ENCODE measurements around the gene SYNDIG1.
A peak's percentile ranks its signal among the peaks of the same experiment; 100 is the strongest.

Gene SYNDIG1

DNA sequence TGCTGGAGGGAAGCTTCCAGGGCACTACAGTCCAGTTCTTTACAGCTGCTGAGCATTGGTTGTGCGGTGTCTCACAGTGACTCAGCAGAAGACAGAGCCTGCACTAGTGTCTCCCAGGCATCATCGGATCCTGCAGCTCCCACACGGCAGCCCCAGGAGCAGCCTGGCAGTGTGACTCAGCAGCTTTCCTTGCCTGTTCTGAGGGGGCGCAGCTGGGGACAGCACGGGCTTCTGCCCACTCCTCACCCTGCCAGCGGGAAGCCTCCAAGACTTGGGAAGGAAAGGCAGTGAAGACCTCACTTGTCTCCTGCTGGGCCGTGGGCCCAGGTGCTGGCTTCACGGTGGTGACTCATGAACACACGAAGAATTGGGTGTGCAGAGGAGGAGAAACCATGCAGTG, 165.4 kb downstream of the SYNDIG1 start:
- peak; percentile 37 for DNase-seq (ENCODE audit: low read depth)

DNA sequence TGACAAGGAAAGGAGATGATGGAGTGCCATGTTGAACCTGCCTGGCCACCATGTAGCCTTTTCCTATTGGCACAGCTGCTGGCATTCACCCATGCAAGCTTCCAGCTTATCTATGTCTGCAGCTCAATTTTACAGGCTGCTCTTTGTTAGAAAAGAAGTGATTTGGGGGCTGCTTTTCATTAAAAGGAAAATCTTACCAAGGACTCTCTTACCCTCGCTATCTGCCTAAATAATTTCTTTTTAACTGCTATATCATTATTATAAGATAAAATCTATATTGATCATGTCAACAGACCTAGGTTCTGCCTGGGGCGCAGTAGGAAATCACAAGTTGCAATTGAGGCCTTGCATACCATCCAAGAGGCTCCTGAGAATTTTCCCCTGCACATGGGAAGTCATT, 167.2 kb downstream of the SYNDIG1 start:
- no peak for DNase-seq (ENCODE audit: low read depth)

DNA sequence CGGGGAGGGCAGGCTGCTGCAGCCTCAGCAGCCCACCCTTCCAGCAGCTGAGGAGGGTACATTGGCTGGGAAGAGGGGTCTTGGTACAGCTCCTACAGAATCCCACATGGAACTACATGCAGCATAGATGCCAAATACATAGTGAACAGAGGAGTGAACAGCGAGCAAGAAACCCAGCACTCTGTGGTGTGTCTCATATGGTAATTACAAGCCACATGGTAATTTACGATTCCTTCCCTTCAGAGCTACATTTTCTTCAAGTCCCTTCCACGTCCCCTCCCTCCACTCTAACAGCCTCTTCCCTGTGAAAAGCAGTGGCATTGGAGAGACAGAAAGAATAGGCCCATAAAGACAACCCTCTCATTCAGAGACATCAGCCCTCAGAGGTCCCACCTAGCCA, 167.7 kb downstream of the SYNDIG1 start:
- no peak for DNase-seq (ENCODE audit: low read depth)

DNA sequence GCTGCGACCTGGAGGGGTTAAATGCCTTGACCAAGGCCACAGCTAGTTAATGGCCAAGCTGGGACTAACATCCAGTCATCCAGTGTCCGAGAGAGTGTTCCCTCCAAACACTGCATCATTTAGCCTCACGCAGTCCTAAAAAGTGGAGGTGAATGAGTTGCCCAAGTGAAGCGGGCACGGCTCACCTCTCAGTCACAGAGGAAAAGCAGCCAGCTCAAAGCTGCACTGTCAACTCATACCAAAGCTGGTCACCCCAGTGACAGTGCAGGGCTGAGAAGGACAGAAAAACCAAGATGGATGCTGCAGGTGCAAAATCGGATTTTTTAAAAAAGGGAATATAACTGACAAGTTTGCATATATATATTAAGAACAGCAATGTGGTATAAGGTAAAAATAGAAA, 168.5 kb downstream of the SYNDIG1 start:
- DNase-seq (ENCODE audit: low read depth), result no peak

DNA sequence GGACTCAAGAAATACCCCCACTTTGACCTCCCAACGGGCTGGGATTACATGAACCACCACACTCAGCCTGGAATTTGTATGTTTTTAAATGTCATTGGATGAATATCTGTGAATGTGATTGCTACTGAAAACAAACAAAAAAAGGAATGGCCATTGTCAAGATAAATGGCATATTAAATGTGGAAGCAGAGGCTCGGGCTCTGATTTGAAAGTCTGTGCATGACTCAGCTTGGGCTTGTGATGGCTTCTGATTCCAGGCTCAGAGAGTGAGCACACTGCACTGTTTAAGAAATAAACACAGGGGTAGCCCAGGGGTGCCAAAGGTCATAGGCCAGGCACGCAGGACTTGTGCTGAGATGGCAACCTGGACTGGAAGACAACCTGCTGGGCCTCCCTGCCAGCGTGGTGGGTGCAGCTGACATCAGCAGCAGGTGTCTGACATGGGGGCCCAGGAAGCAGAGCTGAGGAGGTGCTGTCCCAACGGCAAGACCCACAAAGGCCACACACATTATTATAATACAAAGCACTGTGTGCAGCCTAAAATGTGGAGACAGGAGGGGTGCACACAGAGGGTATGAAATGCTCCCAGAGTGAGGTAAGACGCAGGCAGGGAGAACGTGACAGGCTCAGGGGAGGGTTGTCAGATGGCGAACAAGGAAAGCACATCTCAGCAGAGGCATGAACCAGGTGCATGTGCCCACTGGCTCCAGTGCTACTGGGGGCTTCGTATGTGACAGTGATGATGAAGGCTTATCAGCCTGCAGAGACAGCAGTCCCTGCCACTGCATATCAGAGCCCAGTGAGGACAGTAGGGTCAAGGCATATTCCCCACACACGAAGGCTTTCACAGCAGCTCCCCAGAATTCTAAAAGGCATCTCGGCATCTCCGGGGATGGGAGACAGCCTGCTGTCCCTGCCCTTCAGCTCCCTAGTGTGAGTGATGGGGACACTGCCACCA, 169.4 kb downstream of the SYNDIG1 start:
- DNase-seq (ENCODE audit: low read depth), result no peak

DNA sequence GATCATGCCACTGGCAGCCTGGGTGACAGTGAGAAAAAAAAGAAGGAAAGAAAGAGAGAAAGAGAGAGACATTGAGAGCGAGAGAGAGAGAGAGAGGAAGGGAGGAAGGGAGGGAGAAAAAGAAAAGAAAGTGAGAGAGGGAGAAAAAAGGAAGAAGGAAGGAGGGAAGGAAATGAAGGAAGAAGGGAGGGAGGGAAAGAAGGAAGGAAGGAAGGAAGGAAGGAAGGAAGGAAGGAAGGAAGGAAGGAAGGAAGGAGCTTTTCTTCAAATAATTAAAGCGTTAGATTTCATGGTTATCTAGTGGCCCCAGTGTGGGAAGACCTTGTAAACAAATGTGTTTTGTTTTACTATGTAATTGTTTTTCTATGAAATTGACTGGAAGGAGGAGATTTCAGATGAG, 170.8 kb downstream of the SYNDIG1 start:
- no peak for DNase-seq (ENCODE audit: low read depth)

DNA sequence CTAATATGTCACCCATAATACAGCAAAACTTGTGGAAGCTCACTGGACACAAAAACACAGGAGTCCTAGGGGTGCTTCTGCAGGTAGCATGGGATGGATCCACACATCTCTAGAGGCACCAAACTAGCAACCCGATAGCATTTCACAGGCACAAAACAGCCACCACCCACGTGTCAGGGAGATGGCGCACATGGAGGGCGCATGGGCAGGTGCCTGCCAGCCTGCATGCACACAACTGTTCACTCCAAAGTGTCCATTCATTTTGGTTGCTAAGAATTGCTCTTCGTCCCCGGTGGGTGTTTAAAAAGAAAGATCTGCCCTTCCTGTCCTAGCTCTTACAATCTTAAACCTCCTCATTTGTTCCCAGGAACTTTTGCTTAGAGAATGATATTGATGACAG, 171.3 kb downstream of the SYNDIG1 start:
- DNase-seq (ENCODE audit: low read depth), result no peak

DNA sequence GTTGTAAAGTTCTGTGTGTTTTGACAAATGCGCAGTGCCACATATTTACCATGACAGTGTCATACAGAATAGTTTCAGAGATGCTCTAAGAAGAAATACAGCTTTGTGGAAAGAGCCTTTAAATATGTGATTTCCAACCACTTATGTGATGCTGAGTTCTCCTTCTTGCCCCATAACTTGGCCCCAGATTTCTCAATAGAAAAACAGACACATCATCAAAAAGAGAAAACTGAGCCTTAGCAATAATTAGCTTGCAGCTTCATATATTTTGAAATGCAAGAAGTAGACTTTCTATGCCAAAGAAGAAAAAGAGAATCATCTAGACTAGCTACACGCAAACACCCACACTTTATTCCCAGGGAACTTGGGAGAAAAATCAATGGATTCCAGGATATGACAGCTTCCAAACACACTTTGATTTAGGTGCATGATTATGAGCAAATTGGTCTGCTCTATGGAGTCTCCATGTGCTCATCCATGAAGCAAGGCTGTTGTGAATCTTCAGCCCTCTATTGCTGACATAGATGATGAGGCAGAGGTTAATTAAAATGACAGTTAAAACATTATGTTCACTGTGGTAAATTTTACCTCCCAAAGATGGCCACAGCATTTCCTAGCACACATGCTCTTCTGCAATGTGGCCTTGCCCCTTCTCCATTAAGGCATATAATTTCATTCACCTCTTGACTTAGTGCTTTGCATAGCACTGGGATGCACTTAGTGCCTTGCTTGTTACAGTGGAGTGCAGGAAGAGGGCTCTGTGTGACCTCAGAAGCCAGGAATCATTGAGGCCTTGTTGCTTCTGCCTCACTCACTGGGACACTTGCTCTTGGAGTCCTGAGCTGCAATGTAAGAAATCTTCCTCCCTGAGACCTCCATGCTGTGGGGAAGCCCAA, 174.6 kb downstream of the SYNDIG1 start:
- DNase-seq (ENCODE audit: low read depth), result no peak

DNA sequence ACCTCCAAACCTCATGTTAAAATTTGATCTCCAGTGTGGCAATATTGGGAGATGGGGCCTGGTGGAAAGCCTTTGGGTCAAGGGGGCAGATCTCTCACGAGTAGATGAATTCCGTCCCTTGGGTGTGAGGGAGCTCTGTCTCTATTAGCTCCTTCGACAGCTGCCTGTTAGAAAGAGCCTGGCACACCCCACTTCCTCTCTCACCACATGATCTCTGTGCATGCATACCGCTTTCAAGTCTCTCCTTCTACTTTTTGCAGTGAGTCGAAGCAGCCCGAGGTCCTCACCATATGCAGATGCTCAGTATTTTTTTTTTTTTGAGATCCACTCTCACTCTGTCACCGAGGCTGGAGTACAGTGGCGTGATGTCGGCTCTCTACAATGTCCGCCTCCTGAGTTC, 176.9 kb downstream of the SYNDIG1 start:
- DNase-seq (ENCODE audit: low read depth), result no peak

DNA sequence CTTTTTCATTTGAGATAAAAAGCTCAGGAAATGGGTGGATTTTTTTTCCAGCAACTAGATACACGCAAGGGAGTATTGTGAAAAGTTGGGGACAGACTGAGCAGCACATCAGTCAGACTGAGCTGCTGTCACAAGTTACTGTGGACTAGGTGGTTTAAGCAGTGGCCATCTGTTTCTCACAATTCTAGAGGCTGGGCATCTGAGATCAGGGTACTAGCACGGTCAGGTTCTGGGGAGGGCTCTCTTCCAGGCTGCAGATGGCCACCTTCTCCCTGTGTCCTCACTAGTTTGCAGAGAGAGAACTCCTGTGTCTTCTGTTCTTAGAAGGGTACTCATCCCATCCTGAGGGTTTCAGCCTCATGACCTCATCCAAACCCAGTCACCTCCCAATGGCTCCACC, 178.3 kb downstream of the SYNDIG1 start:
- no peak for DNase-seq (ENCODE audit: low read depth)

DNA sequence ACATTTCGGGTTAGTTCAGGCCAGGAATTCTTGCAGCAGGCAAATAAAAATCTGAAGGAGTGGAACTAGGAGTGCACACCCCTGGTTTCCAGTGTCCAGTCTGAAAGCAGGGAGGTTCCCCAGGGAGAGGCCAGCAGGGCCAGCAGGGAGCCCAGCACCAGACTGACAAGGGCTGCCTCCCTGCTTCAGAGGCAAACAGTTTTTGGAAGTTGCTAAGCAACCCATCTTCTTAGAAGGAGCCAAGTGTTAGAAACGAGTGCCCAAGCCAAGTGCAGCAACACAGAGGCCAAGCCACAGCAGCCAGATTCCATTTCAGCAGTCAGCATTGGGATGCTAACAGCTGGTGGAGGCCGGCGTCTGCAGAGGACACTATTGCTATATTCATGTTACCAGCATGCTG, 179.1 kb downstream of the SYNDIG1 start:
- DNase-seq (ENCODE audit: low read depth), result peak; percentile 24

DNA sequence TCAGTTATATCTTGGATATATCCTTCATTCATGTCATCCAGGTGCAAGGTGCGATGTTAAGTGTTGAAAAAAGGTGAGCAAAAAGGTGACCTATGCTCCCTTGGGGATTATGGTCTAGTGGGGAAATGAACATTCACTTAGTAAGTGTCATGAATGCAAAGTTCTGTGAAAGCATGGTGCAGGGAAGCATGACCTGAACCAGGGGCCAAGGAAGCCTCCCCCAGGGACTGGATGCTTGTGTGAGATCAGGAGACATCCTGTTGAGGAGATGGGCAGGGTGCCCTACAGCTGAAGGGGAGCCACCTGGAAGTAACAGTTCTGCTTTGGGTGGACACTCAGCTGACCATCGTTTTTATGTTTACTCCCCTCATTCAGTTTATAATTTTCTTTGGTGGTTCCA, 179.5 kb downstream of the SYNDIG1 start:
- DNase-seq (ENCODE audit: low read depth), result no peak

DNA sequence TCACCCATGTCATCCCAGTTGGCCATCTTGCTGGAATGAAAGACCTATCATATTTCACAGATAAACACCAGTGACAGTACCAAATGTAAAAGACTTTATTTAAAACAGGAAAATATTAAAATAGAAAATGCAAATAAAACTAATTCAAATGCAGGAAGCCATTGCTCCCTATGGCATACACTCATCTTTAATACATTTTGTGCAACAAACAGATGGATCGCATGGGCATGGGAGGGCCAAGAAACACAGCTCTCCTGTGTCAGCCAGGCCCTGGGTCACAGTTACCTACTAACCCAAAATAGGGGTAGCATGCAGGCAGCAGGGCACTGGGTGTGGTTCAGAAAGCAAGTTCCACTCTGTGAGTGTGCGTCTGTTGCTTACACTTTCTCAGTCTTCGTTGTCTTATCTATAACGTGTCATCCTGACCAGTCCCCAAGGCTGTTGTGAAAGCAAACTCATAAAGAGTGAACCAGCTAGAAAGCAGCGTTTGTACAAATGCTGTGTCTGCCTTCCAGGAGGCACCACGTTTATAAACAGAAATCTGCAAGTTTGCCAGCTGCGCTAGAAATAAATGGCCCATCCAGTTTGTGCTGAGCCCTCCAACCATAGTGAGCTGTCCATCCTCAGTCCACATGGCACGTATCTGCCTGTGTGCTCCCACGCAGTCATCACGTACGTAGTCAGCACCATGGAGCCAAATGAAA, 180.5 kb downstream of the SYNDIG1 start:
- no peak for DNase-seq (ENCODE audit: low read depth)

DNA sequence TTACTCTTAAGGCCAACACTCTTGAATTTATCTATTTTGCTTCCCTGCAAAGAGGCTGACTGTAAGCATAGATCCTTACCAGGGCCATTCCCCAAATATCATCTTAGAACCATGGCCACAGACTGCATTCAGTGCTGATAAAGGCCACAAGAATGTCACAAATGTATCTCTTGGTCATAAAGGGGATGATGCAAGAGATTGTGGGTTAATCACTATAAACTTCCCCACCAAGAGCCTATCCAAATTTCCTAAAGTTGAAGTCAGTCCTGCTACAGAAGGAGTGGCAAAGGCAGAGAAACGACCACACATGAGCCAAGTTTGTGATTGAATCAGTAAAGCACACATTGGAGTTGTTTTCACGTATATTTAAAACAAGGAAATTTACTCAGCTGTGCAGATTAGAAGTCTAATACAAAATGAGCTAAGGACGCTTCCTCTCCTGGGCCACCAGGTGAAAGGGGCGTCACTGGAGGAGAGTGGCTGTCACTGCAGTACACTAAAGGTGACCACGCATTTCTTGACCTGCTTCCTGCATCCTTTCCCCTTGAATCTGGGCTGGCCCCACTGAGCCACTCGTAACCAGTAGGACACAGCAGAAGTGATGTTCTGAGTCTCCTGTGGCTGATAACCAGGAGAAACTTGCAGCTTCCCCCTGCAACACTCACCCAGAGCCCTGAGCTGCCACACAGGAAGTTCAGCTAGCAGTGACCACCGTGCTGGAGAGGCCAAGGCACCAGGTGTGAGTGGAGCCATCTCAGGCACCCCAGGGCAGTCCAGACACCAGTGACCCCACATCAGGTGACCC, 181.9 kb downstream of the SYNDIG1 start:
- DNase-seq (ENCODE audit: low read depth), result peak; percentile 22

DNA sequence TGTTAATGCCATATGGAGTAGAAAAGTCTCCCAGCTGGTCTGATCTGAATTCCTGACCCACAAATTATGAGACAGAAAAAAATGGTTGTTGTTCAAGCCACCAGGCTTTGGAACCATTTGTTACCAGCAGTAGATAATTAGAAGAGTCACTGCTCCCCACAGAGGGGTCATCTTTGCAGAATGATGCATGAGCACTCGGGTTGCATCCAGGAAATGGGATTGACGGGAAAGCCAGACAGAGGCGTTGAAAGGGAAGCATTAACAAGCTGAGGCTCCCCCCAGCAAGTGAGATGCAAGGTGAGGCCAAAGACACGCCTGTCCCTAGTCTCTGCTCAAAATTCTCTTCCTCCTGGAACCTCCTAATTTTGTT, 182.5 kb downstream of the SYNDIG1 start:
- no peak for DNase-seq (ENCODE audit: low read depth)

DNA sequence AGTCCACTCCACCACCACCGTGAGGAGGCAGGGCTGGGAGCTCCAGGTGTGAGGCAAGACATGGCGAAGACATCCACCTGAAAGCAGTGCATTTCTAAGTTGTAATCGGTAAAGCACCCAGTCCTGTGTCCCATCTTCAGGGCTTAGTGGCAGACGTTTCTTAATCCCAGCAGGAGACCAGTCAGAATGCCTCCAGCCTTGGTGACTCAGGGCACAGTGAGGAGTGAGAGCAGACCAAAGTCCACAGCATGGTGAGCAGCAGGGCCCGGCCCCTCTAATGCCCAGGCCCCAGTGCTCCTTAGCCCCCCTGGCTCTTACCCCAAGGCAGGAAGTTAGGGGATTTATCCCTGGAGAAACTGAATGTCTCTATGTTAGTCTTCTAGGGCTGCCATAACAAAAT, 183.9 kb downstream of the SYNDIG1 start:
- no peak for DNase-seq (ENCODE audit: low read depth)

DNA sequence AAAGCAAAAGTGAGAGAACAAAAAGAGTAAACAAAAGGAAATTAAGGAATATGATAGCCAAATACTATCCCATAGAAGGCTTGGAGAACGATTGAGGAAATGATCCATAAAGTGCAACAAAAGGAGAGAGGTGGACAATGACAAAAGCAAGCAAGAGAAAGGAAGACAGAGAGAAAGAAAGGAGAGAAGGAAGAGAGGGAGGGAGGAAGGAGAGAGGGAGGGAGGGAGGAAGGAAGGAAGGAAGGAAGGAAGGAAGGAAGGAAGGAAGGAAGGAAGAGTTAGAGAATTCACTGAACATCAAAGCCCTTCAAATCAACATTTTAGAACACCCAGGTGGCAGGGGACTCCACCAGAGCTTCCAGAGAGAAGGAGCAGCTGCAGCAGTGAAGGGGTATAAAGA, 185.0 kb downstream of the SYNDIG1 start:
- DNase-seq (ENCODE audit: low read depth), result no peak

DNA sequence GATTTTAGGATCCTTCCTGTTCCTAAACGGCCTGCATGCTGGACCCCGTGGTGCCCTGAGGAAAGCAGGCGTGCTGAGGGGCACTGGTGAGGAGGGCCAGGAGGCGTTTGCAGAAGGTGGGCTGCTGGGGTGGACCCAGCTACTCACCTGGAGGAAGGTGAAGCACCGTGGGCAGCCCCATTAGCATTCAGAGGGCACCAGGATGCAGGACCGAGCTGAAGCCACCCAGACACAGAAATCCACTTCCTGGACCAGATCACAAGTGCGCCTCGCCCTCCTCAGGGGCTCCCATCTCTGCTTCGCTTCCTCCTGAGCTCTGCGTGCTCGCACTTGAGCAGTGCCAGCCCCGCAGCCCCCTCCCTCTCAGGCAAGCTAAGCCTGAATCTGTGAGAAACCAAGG, 187.0 kb downstream of the SYNDIG1 start:
- no peak for DNase-seq (ENCODE audit: low read depth)

DNA sequence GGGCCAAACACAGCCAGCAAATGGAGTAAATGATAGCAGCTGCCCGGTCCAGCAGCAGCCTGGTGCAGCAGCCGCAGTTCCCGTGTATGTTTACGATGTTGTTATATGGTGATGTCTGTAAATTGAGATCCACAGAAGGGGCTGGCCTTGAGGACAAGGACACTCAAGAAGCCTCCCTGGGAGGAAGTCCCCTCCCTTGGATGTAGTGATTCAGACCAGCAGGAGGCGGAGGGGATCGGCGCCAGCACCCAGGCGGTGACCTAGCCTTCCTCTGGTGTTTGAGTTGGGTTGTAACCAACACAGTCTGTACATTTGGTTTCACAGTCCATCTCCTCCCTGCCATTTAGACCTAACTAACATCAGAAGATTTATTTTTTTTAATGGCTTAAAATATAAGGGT, 187.8 kb downstream of the SYNDIG1 start:
- no peak for DNase-seq (ENCODE audit: low read depth)

DNA sequence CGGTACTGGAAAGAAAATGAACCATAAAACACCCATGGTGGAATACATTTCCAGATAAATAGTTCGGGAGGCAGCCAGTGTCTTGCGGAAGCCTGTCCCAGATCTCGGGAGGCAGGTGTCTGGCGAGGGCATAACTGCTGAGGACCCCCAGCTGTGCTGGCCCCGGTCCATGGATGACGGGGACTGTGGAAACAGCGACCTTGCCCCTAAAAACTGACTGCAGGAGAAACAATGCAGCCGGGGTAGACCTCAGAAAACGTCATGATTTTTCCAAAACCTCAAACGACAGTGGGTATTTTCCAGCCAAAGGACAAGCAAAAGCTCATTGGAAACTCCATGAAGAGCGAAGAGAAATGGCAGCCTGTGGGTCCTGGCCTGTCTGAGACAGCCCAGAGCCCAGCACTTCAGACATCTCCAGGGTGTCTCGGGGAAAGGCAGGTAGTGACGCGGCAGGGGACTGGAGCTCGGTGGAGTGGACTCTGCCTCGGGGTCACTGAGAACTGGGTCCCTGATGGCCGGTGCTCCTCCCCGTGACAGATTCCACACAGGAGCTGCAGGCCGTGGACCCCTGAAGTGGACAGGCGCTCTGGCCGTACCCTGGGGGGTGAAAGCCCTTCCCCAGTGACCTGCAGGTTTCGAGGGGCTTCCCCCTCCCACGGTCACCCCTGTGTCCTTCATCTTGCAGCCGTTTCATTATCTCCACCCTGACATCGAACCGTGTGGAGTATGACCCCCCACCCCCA, 188.6 kb downstream of the SYNDIG1 start:
- DNase-seq (ENCODE audit: low read depth), result no peak

All from fibroblast of the conjunctiva (primary cell).